ENCODE data around the gene PTPN7.

PTPN7 gene

DNA sequence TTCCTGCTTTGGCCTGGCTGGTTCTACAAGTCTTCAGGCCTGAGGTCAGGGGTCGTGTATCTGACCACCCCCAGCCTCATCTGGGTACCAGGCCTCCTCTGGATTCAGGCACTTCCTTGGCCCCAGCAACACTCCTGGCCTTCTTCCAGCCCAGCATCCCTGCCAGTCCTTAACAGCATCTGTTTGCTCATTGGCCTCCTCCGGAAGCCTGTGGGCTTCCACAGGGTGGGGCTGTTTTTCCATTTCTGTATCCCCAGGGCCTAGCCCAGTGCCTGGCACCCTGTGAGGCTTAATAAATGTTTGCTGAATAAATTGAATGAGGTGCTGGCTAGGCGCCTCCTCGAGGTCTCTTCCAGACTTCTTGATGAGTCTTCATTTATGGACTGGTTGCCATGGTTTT, 59.2 kb downstream of the PTPN7 start:
- Histone ChIP-seq H3K27me3 (ENCODE audit: low read depth, low read length) (no peaks in the 10 kb centered on the region), H3K9me3 (ENCODE audit: insufficient read depth, low read length) (no peaks in the 10 kb centered on the region), H3K4me2 (ENCODE audit: low read length) (no peak overlapping the region), H3K79me2 (ENCODE audit: low read length) (no peaks in the 10 kb centered on the region), H4K20me1 (ENCODE audit: insufficient read depth, low read length) (no peaks in the 10 kb centered on the region), H3K4me3 (ENCODE audit: low read length) (no peak overlapping the region), H3K9ac (ENCODE audit: low read length) (no peak overlapping the region), H3K4me1 (ENCODE audit: low read length) (peaks cover 10% of the 10 kb centered on the region), H2AFZ (ENCODE audit: low read depth, low read length) (no peak overlapping the region), H3K27ac (ENCODE audit: low read length) (no peak overlapping the region), H3K36me3 (replicated peaks; ENCODE audit: low read depth, low read length) (no peaks in the 10 kb centered on the region)
- TF ChIP-seq, protein P1, sequence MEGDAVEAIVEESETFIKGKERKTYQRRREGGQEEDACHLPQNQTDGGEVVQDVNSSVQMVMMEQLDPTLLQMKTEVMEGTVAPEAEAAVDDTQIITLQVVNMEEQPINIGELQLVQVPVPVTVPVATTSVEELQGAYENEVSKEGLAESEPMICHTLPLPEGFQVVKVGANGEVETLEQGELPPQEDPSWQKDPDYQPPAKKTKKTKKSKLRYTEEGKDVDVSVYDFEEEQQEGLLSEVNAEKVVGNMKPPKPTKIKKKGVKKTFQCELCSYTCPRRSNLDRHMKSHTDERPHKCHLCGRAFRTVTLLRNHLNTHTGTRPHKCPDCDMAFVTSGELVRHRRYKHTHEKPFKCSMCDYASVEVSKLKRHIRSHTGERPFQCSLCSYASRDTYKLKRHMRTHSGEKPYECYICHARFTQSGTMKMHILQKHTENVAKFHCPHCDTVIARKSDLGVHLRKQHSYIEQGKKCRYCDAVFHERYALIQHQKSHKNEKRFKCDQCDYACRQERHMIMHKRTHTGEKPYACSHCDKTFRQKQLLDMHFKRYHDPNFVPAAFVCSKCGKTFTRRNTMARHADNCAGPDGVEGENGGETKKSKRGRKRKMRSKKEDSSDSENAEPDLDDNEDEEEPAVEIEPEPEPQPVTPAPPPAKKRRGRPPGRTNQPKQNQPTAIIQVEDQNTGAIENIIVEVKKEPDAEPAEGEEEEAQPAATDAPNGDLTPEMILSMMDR (IDR thresholded peaks at IDR 0.05; ENCODE audit: low read depth, low read length) = no peak
- no peak for TF ChIP-seq EZH2phosphoT487 (IDR thresholded peaks at IDR 0.05; ENCODE audit: low read depth)

Measured in OCI-LY3 (cell line).